Gastroesophageal sphincter (tissue), 3 donors: ENCODE measurements around the gene MROH2A.

Experiments used
- POLR2AphosphoS5 ChIP-seq: sonication (generic); formaldehyde crosslinking; IDR thresholded peaks from one replicate; pipeline ENCODE4 v1.6.1; 2017; ENCODE audit warnings: antibody characterized with exemption
- TF ChIP-seq, protein P1 (sequence below), 4 experiments: fragments of 200-600 bp in 2 of 4; fragments of 450-650 bp in 2 of 4; sonication (generic) in 1 of 4; IDR thresholded peaks; one replicate each; pipeline ENCODE4 v1.5.1; 2017 to 2019; ENCODE audit warnings: antibody characterized with exemption in 4 of 4, mild to moderate bottlenecking in 2 of 4, moderate library complexity in 2 of 4

GRCh38 chr2:233822781-233823730 is 44.9 kb downstream of the MROH2A start:
- no peak for TF ChIP-seq POLR2AphosphoS5
- TF ChIP-seq, protein P1, sequence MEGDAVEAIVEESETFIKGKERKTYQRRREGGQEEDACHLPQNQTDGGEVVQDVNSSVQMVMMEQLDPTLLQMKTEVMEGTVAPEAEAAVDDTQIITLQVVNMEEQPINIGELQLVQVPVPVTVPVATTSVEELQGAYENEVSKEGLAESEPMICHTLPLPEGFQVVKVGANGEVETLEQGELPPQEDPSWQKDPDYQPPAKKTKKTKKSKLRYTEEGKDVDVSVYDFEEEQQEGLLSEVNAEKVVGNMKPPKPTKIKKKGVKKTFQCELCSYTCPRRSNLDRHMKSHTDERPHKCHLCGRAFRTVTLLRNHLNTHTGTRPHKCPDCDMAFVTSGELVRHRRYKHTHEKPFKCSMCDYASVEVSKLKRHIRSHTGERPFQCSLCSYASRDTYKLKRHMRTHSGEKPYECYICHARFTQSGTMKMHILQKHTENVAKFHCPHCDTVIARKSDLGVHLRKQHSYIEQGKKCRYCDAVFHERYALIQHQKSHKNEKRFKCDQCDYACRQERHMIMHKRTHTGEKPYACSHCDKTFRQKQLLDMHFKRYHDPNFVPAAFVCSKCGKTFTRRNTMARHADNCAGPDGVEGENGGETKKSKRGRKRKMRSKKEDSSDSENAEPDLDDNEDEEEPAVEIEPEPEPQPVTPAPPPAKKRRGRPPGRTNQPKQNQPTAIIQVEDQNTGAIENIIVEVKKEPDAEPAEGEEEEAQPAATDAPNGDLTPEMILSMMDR (IDR thresholded peaks at IDR 0.05) = no peak
